ENCODE results near the gene TAF5L.
"Not testable (repeated sequence)": the region's sequence is repeated elsewhere in the genome, so short reads cannot be mapped to it uniquely, and the experiment has no call there.

The TAF5L gene

DNA sequence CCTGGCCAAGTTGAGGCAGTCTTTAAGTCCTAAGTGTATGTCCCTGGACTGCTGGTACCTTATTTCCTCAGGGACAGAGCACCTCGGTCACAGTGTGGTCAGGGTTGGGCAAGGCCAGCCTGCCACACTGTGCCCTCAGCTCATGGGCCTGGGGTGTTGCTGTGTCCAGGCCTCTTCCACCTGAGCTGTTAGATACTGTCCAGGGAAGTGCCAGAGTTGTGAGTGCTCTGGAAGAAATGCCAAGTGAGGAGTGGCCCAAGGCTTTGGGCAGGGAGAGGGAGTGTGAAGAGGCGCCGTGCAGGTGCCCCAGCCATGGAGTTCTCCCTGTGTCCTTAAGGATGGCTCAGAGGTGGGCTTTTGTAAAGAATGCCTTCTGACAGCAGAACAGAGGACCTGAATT, 15.4 kb upstream of the TAF5L start:
- DNase-seq: no peak

DNA sequence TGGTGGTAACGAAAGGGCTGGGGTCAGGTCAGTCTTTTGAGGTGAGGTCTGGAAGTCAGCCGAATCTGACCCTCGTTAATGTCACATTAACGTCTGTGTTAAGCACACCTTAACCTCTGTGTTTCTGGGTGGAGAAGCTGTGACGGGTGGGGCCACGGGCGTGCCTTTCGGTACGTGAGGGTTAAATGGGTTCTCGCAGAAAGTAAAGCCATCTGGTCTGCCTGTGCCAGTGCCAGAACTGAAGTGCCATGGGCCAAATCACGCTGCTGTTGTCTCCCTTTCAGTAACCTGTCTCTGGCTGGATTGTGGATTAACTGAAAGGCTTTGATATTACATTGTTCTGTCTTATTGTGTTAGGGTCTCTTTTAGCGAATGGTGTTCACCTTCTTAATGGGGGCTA, 14.5 kb upstream of the TAF5L start:
- no peak for DNase-seq

DNA sequence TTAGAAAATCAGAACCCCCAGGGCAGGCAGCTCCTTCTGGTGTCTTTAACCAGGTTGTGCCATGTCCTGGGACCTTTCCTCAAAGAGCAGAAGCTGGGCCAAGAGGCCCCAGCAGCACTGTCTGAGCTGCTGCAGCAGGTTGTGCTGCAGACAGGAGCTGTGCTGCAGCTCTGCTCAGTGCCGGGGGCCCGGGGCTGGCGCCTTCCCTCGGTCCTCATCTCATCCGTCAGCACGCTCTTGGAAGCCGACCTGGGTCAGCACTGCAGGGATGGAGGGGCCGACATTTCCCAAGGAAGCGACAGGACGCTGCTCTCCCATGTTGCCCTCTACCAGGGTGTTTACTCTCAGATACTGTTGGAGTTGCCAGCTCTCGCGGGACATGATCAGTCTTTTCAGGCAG, 11.8 kb upstream of the TAF5L start:
- DNase-seq: no peak

GRCh38 chr1:229636042-229636441, 10.1 kb upstream of the TAF5L start:
- DNase-seq: no peak

DNA sequence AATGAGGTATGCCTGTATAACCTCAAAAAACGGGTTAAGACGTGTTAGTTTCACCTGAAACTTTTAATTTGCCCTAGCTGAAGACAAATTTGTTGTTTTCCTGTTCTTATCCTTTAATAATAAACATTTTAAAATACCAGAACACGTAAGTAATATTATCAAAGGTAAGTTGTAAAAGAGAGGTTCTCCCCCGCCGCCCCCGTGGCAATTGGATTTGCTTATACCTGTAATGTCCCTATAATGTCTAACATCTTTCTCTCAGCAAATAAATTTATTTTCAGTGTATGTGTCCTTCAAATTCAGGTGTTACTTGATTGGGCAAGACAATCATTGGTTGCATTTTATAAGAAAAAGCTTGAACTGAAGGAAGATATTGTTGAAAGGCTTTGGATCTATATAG, 6.0 kb upstream of the TAF5L start:
- DNase-seq: no peak

GRCh38 chr1:229631148-229631547, 5.2 kb upstream of the TAF5L start:
- DNase-seq: no peak

DNA sequence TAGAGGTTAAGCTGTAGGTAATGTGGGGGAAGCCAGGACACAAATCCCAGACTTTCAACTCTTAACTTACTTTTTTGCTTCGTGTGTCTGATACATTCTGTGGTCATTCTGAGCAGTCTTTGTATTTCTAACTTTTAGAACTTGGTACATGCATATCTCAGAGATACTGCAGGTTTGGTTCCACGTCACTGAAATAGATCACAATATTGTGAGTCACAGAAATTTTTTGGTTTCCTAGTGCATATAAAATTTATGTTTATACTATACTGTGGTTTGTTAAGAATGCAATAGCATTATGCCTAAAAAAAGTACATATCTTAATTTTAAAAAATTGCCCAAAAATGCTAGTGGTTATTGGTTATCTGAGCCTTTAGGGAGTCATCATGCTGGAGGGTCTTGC, 3.3 kb upstream of the TAF5L start:
- no peak for DNase-seq

- no peak for DNase-seq
Measured at GRCh38 chr1:229627003-229627402, 1.1 kb upstream of the TAF5L start.

DNA sequence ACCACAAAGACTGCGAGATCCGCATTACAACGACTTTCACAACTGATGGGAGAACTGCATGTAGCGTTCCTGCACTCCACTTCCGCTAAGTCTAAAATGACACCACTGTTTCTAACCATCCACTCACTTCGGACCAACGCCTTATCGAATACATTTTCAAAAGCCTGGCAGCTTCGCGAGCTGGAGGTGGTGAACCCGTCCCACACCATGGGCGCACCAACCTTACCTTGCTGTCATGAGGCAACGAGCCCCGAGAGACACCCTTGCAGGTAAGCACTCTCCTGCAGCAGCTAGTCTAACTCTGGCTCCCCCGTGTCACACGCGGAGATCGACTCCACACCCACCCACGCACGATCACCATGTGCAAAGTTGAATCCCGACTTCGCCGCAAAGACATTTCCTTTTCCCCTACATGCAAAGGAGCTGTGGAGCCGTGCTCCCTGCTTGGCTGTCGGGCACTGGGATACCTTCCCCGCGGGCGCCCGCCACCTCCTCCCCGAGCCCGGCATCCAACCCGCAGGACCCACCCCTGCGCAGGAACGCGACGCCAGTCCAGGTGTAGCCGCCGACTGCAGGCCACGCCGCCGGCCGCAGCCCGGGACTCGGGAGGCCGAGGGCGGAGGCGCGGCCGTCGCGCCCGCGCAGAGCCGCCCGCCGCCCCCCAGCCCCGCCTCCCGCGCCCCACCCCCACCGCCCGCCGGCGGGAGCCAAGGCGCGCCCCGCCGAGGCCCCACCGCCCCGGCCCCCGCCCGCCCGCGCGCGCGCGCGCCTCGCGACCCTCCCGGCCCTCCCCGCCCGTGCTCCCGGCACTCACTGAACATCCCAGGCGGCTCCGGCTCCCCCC, 629 bp downstream of the TAF5L start:
- peak in 1 of 2 donors; percentile 25 for DNase-seq

GRCh38 chr1:229624521-229625070, 1.3 kb downstream of the TAF5L start:
- no peak for DNase-seq

DNA sequence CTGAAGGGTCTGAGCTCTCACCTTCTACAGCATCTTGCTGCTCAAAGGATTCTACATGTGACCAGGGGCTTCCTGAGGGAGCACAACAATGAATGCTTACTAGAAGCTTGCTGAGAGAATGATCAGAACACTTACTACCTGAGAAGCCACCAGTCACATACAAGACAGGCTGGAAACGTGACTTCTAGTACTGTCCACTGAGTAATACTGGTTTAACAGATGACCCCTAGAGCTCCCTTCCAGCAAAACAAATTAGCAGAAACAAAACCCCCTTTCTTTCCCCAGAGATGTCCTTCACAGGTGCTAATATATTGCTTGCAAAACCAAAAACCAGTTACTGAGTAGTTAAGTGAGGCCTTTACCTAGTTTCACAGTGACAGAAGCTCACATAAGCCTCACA, 2.1 kb downstream of the TAF5L start:
- no peak for DNase-seq

- no peak for DNase-seq
Measured at GRCh38 chr1:229623225-229623624, 2.7 kb downstream of the TAF5L start.

GRCh38 chr1:229622641-229623120, 3.2 kb downstream of the TAF5L start:
- DNase-seq: not testable (repeated sequence)

DNA sequence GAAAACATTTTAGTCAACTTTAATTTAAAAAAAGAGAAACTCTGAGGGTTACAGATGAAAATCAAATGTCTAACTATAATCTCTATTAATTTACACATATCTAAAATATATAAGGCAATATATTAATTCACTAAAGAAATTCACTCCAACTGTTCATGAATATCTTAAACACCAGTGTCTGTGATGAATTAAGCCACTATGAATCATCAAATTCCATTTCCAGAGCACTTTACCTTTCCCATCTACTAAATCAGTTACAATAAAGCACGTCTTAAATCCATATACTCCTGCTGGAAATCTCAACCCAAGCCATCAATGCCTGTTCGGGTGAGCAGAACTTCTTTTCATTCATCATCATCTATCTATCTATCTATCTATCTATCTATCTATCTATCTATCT, 4.3 kb downstream of the TAF5L start:
- DNase-seq: no peak

- DNase-seq: no peak
Measured at GRCh38 chr1:229620876-229621275, 5.0 kb downstream of the TAF5L start.

DNA sequence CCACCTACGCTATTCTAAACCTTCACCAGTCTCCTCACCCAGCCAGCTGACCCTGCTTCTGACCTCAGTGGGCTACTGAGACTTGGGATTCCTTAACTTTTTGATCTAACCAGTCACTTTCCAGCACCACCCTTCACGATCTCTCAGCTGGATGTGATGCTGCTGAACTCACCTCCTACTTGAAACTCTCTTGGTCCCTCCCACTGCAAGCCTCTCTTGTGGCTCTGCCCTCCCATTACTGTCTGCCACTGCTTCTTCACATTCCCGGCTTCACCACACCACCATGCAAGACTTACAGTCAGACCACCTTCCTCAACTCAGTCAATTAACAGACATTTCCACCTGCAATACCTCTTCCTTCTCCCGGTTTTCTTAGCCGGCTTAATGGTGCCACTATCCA, 6.3 kb downstream of the TAF5L start:
- no peak for DNase-seq

DNA sequence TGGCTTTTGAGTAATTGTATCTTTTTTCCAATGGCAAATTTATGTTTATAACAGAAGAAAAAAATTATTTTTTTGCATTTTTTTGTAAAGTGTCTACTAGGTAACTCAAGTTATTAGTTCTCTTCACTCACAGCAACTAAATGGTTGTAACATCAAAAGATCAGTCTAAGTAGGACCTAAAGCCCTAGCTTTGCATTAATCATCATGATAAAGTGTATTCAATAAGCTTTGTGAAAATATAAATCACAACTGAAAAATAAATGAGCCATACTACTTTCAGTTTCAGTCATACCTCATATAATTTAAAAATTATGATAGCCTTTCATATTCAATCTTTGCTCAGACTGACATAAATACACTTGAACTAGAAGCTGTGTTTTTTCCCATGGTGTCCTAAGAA, 6.9 kb downstream of the TAF5L start:
- no peak for DNase-seq

DNA sequence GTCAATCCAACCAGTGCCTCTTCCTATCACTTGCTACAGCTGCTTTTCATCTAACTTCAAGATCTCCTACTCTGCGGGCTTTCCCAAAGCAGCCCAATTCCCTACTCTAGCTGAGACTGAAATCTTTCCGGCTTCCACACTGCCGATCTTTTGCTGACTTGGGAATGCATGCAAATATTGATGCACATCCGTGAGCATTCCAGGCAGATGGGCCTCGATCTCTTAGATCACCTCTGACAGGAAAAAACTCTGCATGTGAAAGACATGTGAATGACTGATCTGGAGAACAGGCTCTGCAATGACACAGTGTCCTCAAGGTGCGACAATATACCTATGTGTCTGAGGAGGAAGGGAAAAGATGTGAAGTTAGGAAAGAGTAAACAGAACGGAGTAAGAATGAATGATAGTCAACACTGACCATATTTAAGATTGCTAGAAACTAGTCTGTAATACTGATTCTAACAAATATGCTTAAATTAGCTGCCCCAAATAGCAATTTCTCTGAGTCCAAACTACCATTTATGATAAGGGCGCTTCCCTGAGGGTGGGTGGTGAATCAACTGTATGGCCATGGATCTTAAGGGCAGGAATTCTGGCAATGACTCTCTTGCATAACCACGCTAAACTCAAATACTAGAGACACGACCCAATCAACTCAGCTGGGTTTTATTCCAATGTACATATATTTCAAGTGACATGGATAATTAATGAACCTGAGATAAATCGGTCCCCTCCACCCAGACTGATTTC, 8.4 kb downstream of the TAF5L start:
- no peak for DNase-seq

- DNase-seq: no peak
Measured at GRCh38 chr1:229614701-229615100, 11.2 kb downstream of the TAF5L start.

GRCh38 chr1:229613938-229614337, 12.0 kb downstream of the TAF5L start:
- DNase-seq: no peak

- no peak for DNase-seq
Measured at GRCh38 chr1:229608590-229608989, 17.3 kb downstream of the TAF5L start.

GRCh38 chr1:229607370-229607769, 18.6 kb downstream of the TAF5L start:
- DNase-seq: no peak

GRCh38 chr1:229603371-229604005, 22.4 kb downstream of the TAF5L start:
- DNase-seq: no peak
